Measurements from ENCODE around the gene TMBIM4.

The TMBIM4 gene

DNA sequence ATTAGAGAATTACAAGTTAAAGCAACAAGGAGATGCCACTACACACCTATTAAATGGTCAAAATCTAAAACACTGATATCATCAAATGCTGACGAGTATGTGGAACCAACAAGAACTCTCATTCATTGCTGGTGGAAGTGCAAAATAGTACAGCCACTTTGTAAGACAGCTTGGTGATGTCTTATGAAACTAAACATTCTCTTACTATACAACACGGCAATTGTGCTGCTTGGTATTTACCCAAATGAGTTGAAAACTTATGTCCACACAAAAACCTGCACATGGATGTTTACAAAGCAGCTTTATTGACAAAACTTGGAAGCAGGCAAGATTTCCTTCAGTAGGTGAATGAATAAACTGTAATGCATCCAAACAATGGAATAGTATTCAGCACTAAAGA, 3.2 kb downstream of the TMBIM4 start:
- no peaks in the 10 kb centered on the region for H3K36me3 ChIP-seq (ENCODE audit: control insufficient read depth, insufficient read depth, low read length)
- no peak overlapping the region for H3K56ac ChIP-seq (ENCODE audit: low read length)
- no peak overlapping the region for H4K8ac ChIP-seq (ENCODE audit: low read depth, low read length)
- no peak overlapping the region for H3K23ac ChIP-seq (ENCODE audit: low read length)
- no peak overlapping the region for H2BK5ac ChIP-seq (ENCODE audit: low read length)
- no peaks in the 10 kb centered on the region for H3K4me1 ChIP-seq (ENCODE audit: control insufficient read depth, low read depth, low read length)
- H3K79me2 ChIP-seq (ENCODE audit: control insufficient read depth, insufficient read depth, low read length) = peaks cover 2% of the 10 kb centered on the region
- no peak overlapping the region for H3K27ac ChIP-seq (ENCODE audit: low read depth, low read length)
- no peak overlapping the region for H3K4me3 ChIP-seq (ENCODE audit: low read length)
- H3K4ac ChIP-seq (ENCODE audit: low read depth, low read length) = no peak overlapping the region
- no peak overlapping the region for H3K18ac ChIP-seq (ENCODE audit: low read length)
- WGBS (ENCODE audit: extremely low coverage, insufficient coverage, low lambda C conversion rate) = no CpG with 5 or more reads among the region's 2 CpGs
- no peak overlapping the region for H4K5ac ChIP-seq (ENCODE audit: low read length)
- H3K79me1 ChIP-seq (ENCODE audit: low read length) = peaks cover 2% of the 10 kb centered on the region
- no peak overlapping the region for H2BK15ac ChIP-seq (replicated peaks; ENCODE audit: low read depth)
- H3K27me3 ChIP-seq (ENCODE audit: insufficient read depth, low read length, poor library complexity) = no peaks in the 10 kb centered on the region
- no peak overlapping the region for H3K4me2 ChIP-seq (ENCODE audit: low read length)
- no peak overlapping the region for H2BK120ac ChIP-seq (ENCODE audit: low read depth, low read length)
- DNase-seq = no peak
- H2AK5ac ChIP-seq (ENCODE audit: low read length) = no peak overlapping the region
- H3K9ac ChIP-seq (ENCODE audit: low read length) = no peak overlapping the region

GRCh38 chr12:66165141-66165540, 4.7 kb downstream of the TMBIM4 start:
- DNase-seq = no peak
- Histone ChIP-seq H4K5ac (ENCODE audit: low read length) (no peak overlapping the region), H3K27ac (ENCODE audit: low read depth, low read length) (no peak overlapping the region), H2BK5ac (ENCODE audit: low read length) (no peak overlapping the region), H3K4me2 (ENCODE audit: low read length) (no peak overlapping the region), H3K4ac (ENCODE audit: low read depth, low read length) (no peak overlapping the region), H3K23ac (ENCODE audit: low read length) (no peak overlapping the region), H2BK15ac (replicated peaks; ENCODE audit: low read depth) (no peak overlapping the region), H4K8ac (ENCODE audit: low read depth, low read length) (no peak overlapping the region), H3K27me3 (ENCODE audit: insufficient read depth, low read length, poor library complexity) (no peaks in the 10 kb centered on the region), H3K36me3 (ENCODE audit: control insufficient read depth, insufficient read depth, low read length) (no peaks in the 10 kb centered on the region), H3K56ac (ENCODE audit: low read length) (no peak overlapping the region), H3K79me2 (ENCODE audit: control insufficient read depth, insufficient read depth, low read length) (peaks cover 2% of the 10 kb centered on the region), H3K9ac (ENCODE audit: low read length) (no peak overlapping the region), H3K4me3 (ENCODE audit: low read length) (no peak overlapping the region), H3K79me1 (ENCODE audit: low read length) (peaks cover 2% of the 10 kb centered on the region), H3K18ac (ENCODE audit: low read length) (no peak overlapping the region), H2BK120ac (ENCODE audit: low read depth, low read length) (no peak overlapping the region), H3K4me1 (ENCODE audit: control insufficient read depth, low read depth, low read length) (no peaks in the 10 kb centered on the region), H2AK5ac (ENCODE audit: low read length) (no peak overlapping the region)
- no CpG with 5 or more reads among the region's 2 CpGs for WGBS (ENCODE audit: extremely low coverage, insufficient coverage, low lambda C conversion rate)

DNA sequence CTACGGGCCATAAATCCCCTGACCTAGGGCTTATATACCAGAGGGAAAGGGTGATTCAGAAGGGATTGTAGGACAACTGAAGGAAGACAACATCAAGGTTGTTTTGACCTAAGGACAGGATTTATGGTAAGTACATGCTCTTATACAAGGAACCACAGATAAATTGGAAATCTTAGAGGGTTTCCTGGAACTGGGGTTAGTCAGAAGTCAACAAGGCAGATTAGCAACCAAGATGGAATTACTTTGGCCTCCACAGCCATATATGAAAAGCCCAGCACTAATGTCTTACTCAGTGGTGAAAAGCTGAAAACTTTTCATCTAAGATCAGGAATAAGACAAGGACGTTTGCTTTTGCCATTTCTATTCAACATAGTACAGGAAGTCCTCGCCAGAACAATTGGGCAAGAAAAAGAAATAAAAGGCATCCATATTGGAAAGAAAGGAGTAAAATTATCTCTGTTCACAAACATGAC, 5.4 kb downstream of the TMBIM4 start:
- no peak overlapping the region for H2AK5ac ChIP-seq (ENCODE audit: low read length)
- H3K36me3 ChIP-seq (ENCODE audit: control insufficient read depth, insufficient read depth, low read length) = no peaks in the 10 kb centered on the region
- no peak overlapping the region for H4K5ac ChIP-seq (ENCODE audit: low read length)
- peaks cover 2% of the 10 kb centered on the region for H3K79me2 ChIP-seq (ENCODE audit: control insufficient read depth, insufficient read depth, low read length)
- no peak overlapping the region for H2BK120ac ChIP-seq (ENCODE audit: low read depth, low read length)
- no peak overlapping the region for H3K56ac ChIP-seq (ENCODE audit: low read length)
- H3K4me1 ChIP-seq (ENCODE audit: control insufficient read depth, low read depth, low read length) = no peaks in the 10 kb centered on the region
- H3K18ac ChIP-seq (ENCODE audit: low read length) = no peak overlapping the region
- no peak overlapping the region for H3K4ac ChIP-seq (ENCODE audit: low read depth, low read length)
- H4K8ac ChIP-seq (ENCODE audit: low read depth, low read length) = no peak overlapping the region
- H3K4me2 ChIP-seq (ENCODE audit: low read length) = no peak overlapping the region
- H3K4me3 ChIP-seq (ENCODE audit: low read length) = no peak overlapping the region
- no CpG with 5 or more reads among the region's 3 CpGs for WGBS (ENCODE audit: extremely low coverage, insufficient coverage, low lambda C conversion rate)
- H3K23ac ChIP-seq (ENCODE audit: low read length) = no peak overlapping the region
- no peak for DNase-seq
- H2BK5ac ChIP-seq (ENCODE audit: low read length) = no peak overlapping the region
- H3K79me1 ChIP-seq (ENCODE audit: low read length) = peaks cover 2% of the 10 kb centered on the region
- H2BK15ac ChIP-seq (replicated peaks; ENCODE audit: low read depth) = no peak overlapping the region
- no peak overlapping the region for H3K9ac ChIP-seq (ENCODE audit: low read length)
- H3K27ac ChIP-seq (ENCODE audit: low read depth, low read length) = no peak overlapping the region
- no peaks in the 10 kb centered on the region for H3K27me3 ChIP-seq (ENCODE audit: insufficient read depth, low read length, poor library complexity)

- H3K4ac ChIP-seq (ENCODE audit: low read depth, low read length) = no peak overlapping the region
- no CpG with 5 or more reads among the region's 4 CpGs for WGBS (ENCODE audit: extremely low coverage, insufficient coverage, low lambda C conversion rate)
These were observed 6.5 kb downstream of the TMBIM4 start for GRCh38 chr12:66163289-66163688.

GRCh38 chr12:66162701-66163100, 7.1 kb downstream of the TMBIM4 start:
- H3K4me1 ChIP-seq (ENCODE audit: control insufficient read depth, low read depth, low read length) = no peaks in the 10 kb centered on the region
- H4K5ac ChIP-seq (ENCODE audit: low read length) = no peak overlapping the region
- H3K4me3 ChIP-seq (ENCODE audit: low read length) = no peak overlapping the region
- no peak overlapping the region for H3K4ac ChIP-seq (ENCODE audit: low read depth, low read length)
- H4K8ac ChIP-seq (ENCODE audit: low read depth, low read length) = no peak overlapping the region
- H3K79me1 ChIP-seq (ENCODE audit: low read length) = no peaks in the 10 kb centered on the region
- H2BK5ac ChIP-seq (ENCODE audit: low read length) = no peak overlapping the region
- H3K9ac ChIP-seq (ENCODE audit: low read length) = no peak overlapping the region
- H3K23ac ChIP-seq (ENCODE audit: low read length) = no peak overlapping the region
- H2AK5ac ChIP-seq (ENCODE audit: low read length) = no peak overlapping the region
- H3K4me2 ChIP-seq (ENCODE audit: low read length) = no peak overlapping the region
- H3K56ac ChIP-seq (ENCODE audit: low read length) = no peak overlapping the region
- H3K36me3 ChIP-seq (ENCODE audit: control insufficient read depth, insufficient read depth, low read length) = no peaks in the 10 kb centered on the region
- H2BK120ac ChIP-seq (ENCODE audit: low read depth, low read length) = no peak overlapping the region
- DNase-seq = no peak
- no peak overlapping the region for H3K27ac ChIP-seq (ENCODE audit: low read depth, low read length)
- no peaks in the 10 kb centered on the region for H3K27me3 ChIP-seq (ENCODE audit: insufficient read depth, low read length, poor library complexity)
- WGBS (ENCODE audit: extremely low coverage, insufficient coverage, low lambda C conversion rate) = no CpG with 5 or more reads among the region's 2 CpGs
- no peak overlapping the region for H3K18ac ChIP-seq (ENCODE audit: low read length)
- no peak overlapping the region for H2BK15ac ChIP-seq (replicated peaks; ENCODE audit: low read depth)
- H3K79me2 ChIP-seq (ENCODE audit: control insufficient read depth, insufficient read depth, low read length) = peaks cover 2% of the 10 kb centered on the region

More at GRCh38 chr12:66163289-66163688, 6.5 kb downstream of the TMBIM4 start:
- Histone ChIP-seq H3K56ac (ENCODE audit: low read length) (no peak overlapping the region), H3K4me2 (ENCODE audit: low read length) (no peak overlapping the region), H3K18ac (ENCODE audit: low read length) (no peak overlapping the region), H2BK120ac (ENCODE audit: low read depth, low read length) (no peak overlapping the region), H4K5ac (ENCODE audit: low read length) (no peak overlapping the region), H3K9ac (ENCODE audit: low read length) (no peak overlapping the region), H3K79me2 (ENCODE audit: control insufficient read depth, insufficient read depth, low read length) (peaks cover 2% of the 10 kb centered on the region), H3K23ac (ENCODE audit: low read length) (no peak overlapping the region), H3K27me3 (ENCODE audit: insufficient read depth, low read length, poor library complexity) (no peaks in the 10 kb centered on the region), H2AK5ac (ENCODE audit: low read length) (no peak overlapping the region), H3K4me1 (ENCODE audit: control insufficient read depth, low read depth, low read length) (no peaks in the 10 kb centered on the region), H3K36me3 (ENCODE audit: control insufficient read depth, insufficient read depth, low read length) (no peaks in the 10 kb centered on the region), H4K8ac (ENCODE audit: low read depth, low read length) (no peak overlapping the region), H2BK15ac (replicated peaks; ENCODE audit: low read depth) (no peak overlapping the region), H3K4me3 (ENCODE audit: low read length) (no peak overlapping the region), H3K79me1 (ENCODE audit: low read length) (no peaks in the 10 kb centered on the region), H2BK5ac (ENCODE audit: low read length) (no peak overlapping the region), H3K27ac (ENCODE audit: low read depth, low read length) (no peak overlapping the region)
- no peak for DNase-seq

DNA sequence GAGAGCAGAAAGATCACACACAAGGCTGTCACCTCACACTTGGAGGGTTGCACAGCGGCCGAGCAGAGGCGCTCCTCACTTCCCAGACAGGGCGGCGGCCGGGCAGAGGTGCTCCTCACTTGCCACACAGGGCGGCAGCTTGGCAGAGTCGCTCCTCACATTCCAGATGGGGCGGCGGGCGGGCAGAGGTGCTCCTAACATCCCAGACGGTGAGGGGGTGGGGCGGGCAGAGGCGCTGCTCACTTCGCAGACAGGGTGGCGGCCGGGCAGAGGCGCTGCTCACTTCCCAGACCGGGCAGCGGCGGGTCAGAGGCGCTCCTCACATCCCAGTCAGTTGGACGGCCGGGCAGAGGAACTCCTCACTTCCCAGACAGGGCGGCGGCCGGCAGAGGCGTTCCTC, 9.1 kb downstream of the TMBIM4 start:
- no peaks in the 10 kb centered on the region for H3K27me3 ChIP-seq (ENCODE audit: insufficient read depth, low read length, poor library complexity)
- H2BK5ac ChIP-seq (ENCODE audit: low read length) = no peak overlapping the region
- no peak overlapping the region for H3K4me2 ChIP-seq (ENCODE audit: low read length)
- H2BK15ac ChIP-seq (replicated peaks; ENCODE audit: low read depth) = no peak overlapping the region
- H3K4me1 ChIP-seq (ENCODE audit: control insufficient read depth, low read depth, low read length) = no peaks in the 10 kb centered on the region
- no peak overlapping the region for H2BK120ac ChIP-seq (ENCODE audit: low read depth, low read length)
- H3K79me2 ChIP-seq (ENCODE audit: control insufficient read depth, insufficient read depth, low read length) = peaks cover 2% of the 10 kb centered on the region
- H3K79me1 ChIP-seq (ENCODE audit: low read length) = no peaks in the 10 kb centered on the region
- no peak overlapping the region for H2AK5ac ChIP-seq (ENCODE audit: low read length)
- H3K18ac ChIP-seq (ENCODE audit: low read length) = no peak overlapping the region
- no peak for DNase-seq
- WGBS (ENCODE audit: extremely low coverage, insufficient coverage, low lambda C conversion rate) = no CpG with 5 or more reads among the region's 28 CpGs
- no peak overlapping the region for H4K5ac ChIP-seq (ENCODE audit: low read length)
- no peak overlapping the region for H4K8ac ChIP-seq (ENCODE audit: low read depth, low read length)
- H3K4me3 ChIP-seq (ENCODE audit: low read length) = no peak overlapping the region
- H3K9ac ChIP-seq (ENCODE audit: low read length) = no peak overlapping the region
- H3K4ac ChIP-seq (ENCODE audit: low read depth, low read length) = no peak overlapping the region
- H3K36me3 ChIP-seq (ENCODE audit: control insufficient read depth, insufficient read depth, low read length) = no peaks in the 10 kb centered on the region
- H3K56ac ChIP-seq (ENCODE audit: low read length) = no peak overlapping the region
- H3K27ac ChIP-seq (ENCODE audit: low read depth, low read length) = no peak overlapping the region
- no peak overlapping the region for H3K23ac ChIP-seq (ENCODE audit: low read length)
